T-helper 1 cell treated with Interleukin-12 subunit alpha and Interleukin-12 subunit beta and Interleukin-4 antibody, amounts not matched to agents 30 ng/mL and 1 ng/mL, for 36 hours (primary cell): Measurements from ENCODE around the gene ZNF608. TPM values are rescaled to one million over a fixed set of nuclear protein-coding genes. Genes with fewer than 3 reads are reported as not detected.

Experiments
- intact Hi-C: fragments of 100-400 bp; cut with micrococcal nuclease; formaldehyde crosslinking; loops from one replicate; pipeline ENCODE4 v1.15.1; 2024
- total RNA-seq: library from RNA; stranded (reverse); gene quantifications from 2 replicates; pipeline ENCODE4 v1.2.3, GENCODE V29; 2022

The ZNF608 gene, protein sequence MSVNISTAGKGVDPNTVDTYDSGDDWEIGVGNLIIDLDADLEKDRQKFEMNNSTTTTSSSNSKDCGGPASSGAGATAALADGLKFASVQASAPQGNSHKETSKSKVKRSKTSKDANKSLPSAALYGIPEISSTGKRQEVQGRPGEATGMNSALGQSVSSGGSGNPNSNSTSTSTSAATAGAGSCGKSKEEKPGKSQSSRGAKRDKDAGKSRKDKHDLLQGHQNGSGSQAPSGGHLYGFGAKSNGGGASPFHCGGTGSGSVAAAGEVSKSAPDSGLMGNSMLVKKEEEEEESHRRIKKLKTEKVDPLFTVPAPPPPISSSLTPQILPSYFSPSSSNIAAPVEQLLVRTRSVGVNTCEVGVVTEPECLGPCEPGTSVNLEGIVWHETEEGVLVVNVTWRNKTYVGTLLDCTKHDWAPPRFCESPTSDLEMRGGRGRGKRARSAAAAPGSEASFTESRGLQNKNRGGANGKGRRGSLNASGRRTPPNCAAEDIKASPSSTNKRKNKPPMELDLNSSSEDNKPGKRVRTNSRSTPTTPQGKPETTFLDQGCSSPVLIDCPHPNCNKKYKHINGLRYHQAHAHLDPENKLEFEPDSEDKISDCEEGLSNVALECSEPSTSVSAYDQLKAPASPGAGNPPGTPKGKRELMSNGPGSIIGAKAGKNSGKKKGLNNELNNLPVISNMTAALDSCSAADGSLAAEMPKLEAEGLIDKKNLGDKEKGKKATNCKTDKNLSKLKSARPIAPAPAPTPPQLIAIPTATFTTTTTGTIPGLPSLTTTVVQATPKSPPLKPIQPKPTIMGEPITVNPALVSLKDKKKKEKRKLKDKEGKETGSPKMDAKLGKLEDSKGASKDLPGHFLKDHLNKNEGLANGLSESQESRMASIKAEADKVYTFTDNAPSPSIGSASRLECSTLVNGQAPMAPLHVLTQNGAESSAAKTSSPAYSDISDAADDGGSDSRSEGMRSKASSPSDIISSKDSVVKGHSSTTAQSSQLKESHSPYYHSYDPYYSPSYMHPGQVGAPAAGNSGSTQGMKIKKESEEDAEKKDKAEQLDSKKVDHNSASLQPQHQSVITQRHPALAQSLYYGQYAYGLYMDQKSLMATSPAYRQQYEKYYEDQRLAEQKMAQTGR (N-terminal part only)
- total RNA-seq: 0.29 and 0.32 TPM in 2 replicates

- intact Hi-C loops: loop anchor here (5.0 kb wide), 1 partner anchor 191 kb away; no protein-coding TSS in a partner anchor
Measured at GRCh38 chr5:124745928-124746915, at the start of gene ZNF608. TSS of gene ZNF608 (minus strand) at chr5:124746639. CDS start at chr5:124744989, 1,650 bp downstream.

DNA sequence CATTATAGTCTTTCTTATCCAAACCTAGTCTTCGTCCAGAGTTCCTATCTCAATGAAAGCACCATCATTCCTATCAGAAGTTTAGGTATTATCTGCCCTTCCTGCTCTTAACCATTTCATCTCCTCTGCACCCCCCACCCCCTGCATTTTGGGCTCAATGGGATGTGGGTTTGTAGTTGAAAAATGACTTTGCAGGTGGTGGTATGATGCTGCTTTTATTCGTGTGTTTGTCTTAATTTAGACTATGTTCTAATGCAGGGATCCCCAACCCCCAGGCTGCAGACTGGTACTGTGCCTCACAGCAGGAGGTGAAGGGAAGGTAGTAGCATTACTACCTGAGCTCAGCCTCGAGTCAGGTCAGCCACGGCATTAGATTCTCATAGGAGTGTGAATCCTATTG, 49.4 kb upstream of the ZNF608 start:
- intact Hi-C loops: no loop called here

GRCh38 chr5:124790895-124791732, 44.7 kb upstream of the ZNF608 start:
- intact Hi-C loops: no loop called here

GRCh38 chr5:124790301-124790894, 44.0 kb upstream of the ZNF608 start:
- intact Hi-C loops: no loop called here

GRCh38 chr5:124789104-124789605, 42.7 kb upstream of the ZNF608 start:
- intact Hi-C loops: no loop called here

DNA sequence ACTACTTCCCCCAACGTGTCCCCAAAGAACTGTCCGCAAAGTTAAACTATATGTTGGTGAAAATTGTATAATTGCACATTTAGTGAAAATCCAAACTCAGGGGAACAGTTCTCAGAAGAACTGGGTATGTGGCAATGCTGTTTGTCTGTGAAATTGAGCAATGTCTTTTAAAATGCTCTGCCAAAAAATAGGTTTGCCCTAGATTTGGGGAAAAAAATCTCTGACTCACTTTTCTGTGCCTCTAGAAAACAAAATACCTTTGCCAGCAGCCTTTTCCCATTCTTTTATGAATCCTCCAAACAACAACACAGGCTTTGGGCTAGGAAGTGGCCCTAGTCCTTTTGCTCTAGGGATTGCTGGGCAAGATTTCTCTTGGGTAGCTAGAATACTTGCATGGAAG, 37.4 kb upstream of the ZNF608 start:
- intact Hi-C loops: no loop called here

GRCh38 chr5:124783285-124783684, 36.8 kb upstream of the ZNF608 start:
- intact Hi-C loops: no loop called here

DNA sequence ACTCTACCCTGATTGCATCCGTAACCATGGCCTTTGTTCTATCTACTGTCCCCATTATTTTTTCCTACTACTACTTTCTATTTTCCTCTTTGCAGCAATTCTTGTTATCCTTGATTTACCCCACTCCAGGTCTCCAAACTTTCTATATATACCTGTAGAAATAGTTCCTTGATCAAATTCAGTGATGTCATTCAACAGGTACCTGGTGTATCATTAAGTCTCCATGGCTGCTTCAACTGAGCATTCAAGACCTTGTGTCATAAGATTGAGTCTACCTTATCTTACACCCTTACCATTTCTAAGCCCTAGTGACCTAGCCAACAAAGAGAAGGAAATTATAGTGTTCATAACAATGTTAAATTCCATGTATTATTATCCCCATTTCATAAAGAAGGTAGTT, 35.8 kb upstream of the ZNF608 start:
- intact Hi-C loops: no loop called here

DNA sequence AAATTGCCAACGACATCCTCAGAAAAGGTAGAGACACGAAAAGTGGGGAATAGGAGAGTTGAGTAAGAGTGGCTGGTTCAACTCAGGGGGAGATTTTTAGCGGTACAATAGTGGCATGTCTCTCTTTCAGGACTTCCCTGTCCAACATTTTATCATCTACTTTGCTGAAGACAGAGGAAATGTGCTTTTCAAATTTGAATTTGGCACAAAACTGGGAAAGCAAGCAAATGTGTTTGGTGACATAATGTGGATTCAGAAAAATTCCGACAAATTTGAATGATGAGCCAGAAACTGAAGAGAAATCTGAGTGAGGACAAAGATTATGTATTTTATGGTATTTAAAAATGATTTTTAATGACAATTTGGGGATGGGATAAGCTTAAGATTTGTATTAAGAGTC, 33.6 kb upstream of the ZNF608 start:
- intact Hi-C loops: no loop called here

- intact Hi-C loops: no loop called here
Measured at GRCh38 chr5:124773315-124774311, 27.2 kb upstream of the ZNF608 start.

GRCh38 chr5:124772457-124773200, 26.2 kb upstream of the ZNF608 start:
- intact Hi-C loops: no loop called here

- intact Hi-C loops: no loop called here
Measured at GRCh38 chr5:124771761-124772160, 25.3 kb upstream of the ZNF608 start.

- intact Hi-C loops: no loop called here
Measured at GRCh38 chr5:124764992-124765611, 18.7 kb upstream of the ZNF608 start.

- intact Hi-C loops: no loop called here
Measured at GRCh38 chr5:124764585-124764984, 18.1 kb upstream of the ZNF608 start.

DNA sequence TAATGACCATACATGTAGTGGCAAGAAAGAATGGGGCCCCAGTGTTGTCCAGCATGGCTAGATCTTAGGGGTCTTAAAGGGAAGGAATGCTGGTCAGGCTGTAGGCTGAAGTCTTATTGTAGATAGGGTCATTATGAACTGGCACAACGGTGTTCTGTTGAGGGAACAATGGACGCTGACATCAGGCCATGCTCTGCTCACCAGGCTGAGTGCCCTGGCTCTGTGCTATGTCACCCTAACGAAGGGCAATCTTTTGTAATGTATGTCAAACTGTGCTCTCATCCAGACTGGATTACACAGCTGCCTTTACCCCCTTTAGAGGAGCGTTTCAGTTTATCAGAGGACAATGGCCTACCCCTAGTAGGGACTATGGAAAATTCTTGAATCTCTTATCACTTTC, 14.6 kb upstream of the ZNF608 start:
- intact Hi-C loops: no loop called here

- intact Hi-C loops: no loop called here
Measured at GRCh38 chr5:124760608-124761007, 14.2 kb upstream of the ZNF608 start.

- intact Hi-C loops: no loop called here
Measured at GRCh38 chr5:124755565-124755964, 9.1 kb upstream of the ZNF608 start.
